Left ventricle myocardium inferior (tissue), 1 donor: ENCODE measurements around the gene IGFL1. TPM values are rescaled to one million over a fixed set of nuclear protein-coding genes. Genes with fewer than 3 reads are reported as not detected.
"Not testable (repeated sequence)": the region's sequence is repeated elsewhere in the genome, so short reads cannot be mapped to it uniquely, and the experiment has no call there.

Experiments used
- DNase-seq: peaks from one replicate; pipeline ENCODE4 v3.0.0-alpha.2; 2020
- H3K27ac ChIP-seq: fragments of 200-600 bp; replicated peaks from 2 replicates; pipeline ENCODE4 v1.8.0; 2021
- H3K27me3 ChIP-seq: fragments of 200-600 bp; 2 replicates; pipeline ENCODE4 v1.8.0; 2021; ENCODE audit warnings: low read depth
- H3K36me3 ChIP-seq: fragments of 200-600 bp; 2 replicates; pipeline ENCODE4 v1.8.0; 2021
- H3K4me1 ChIP-seq: fragments of 200-600 bp; 2 replicates; pipeline ENCODE4 v1.8.0; 2021
- H3K4me3 ChIP-seq: fragments of 200-600 bp; 2 replicates; pipeline ENCODE4 v1.8.0; 2021; ENCODE audit warnings: mild to moderate bottlenecking, moderate library complexity
- H3K9me3 ChIP-seq: fragments of 200-600 bp; replicated peaks from 2 replicates; pipeline ENCODE4 v1.8.0; 2021
- intact Hi-C: fragments of 100-400 bp; cut with micrococcal nuclease; formaldehyde crosslinking; loops from one replicate; pipeline ENCODE4 v1.11.0; 2022
- total RNA-seq: library from RNA; stranded (reverse); fragmentation: NEBNext Ultra II Directional; extraction: Animal tissue kit (Norgen Biotek cat#: 25700); gene quantifications from one replicate; pipeline ENCODE4 v1.2.1, GENCODE V29; 2021
- TF ChIP-seq, protein P1 (sequence below): fragments of 200-600 bp; IDR thresholded peaks from 2 replicates; pipeline ENCODE4 v1.8.0; 2021; ENCODE audit warnings: antibody characterized with exemption, mild to moderate bottlenecking, borderline replicate concordance
- donor health status: DM: no; HTN: yes; CAD: no; lungs with severe emphysema.

The IGFL1 gene
- total RNA-seq, 1 donor from 2014 or later = not detected

DNA sequence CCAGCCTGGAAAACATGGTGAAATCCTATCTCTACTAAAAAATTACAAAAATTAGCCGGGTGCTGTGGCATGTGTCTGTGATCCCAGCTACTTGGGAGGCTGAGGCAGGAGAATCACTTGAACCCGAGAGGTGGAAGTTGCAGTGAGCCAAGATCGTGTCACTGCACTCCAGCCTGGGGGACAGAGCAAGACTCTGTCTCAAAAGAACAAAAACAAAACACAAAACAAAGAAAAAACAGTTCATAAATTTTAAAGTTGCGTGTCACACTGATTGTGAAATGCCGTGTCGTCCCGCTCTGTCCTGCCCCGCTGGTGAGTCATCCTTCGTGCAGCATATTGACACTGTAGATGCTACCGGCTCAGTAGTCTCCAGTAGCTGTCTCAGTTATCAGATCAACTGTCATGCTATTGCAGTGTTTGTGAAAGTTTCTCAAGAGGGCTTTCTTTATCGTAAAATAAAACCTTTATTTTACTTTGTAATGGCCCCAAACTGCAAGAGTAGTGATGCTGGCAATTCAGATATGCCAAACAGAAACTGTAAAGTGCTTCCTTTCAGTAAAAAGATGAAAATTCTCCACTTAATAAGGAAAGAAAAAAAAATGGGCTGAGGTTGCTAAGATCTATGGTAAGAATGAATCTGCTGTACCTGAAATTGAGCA, 36.4 kb upstream of the IGFL1 start:
- Histone ChIP-seq H3K9me3 (no peaks in the 10 kb centered on the region), H3K36me3 (no peaks in the 10 kb centered on the region), H3K4me3 (no peak overlapping the region), H3K27me3 (peaks cover 94% of the 10 kb centered on the region), H3K27ac (no peak overlapping the region), H3K4me1 (no peaks in the 10 kb centered on the region)
- intact Hi-C loops = no loop called here
- TF ChIP-seq, protein P1, sequence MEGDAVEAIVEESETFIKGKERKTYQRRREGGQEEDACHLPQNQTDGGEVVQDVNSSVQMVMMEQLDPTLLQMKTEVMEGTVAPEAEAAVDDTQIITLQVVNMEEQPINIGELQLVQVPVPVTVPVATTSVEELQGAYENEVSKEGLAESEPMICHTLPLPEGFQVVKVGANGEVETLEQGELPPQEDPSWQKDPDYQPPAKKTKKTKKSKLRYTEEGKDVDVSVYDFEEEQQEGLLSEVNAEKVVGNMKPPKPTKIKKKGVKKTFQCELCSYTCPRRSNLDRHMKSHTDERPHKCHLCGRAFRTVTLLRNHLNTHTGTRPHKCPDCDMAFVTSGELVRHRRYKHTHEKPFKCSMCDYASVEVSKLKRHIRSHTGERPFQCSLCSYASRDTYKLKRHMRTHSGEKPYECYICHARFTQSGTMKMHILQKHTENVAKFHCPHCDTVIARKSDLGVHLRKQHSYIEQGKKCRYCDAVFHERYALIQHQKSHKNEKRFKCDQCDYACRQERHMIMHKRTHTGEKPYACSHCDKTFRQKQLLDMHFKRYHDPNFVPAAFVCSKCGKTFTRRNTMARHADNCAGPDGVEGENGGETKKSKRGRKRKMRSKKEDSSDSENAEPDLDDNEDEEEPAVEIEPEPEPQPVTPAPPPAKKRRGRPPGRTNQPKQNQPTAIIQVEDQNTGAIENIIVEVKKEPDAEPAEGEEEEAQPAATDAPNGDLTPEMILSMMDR = no peak
- DNase-seq = no peak

DNA sequence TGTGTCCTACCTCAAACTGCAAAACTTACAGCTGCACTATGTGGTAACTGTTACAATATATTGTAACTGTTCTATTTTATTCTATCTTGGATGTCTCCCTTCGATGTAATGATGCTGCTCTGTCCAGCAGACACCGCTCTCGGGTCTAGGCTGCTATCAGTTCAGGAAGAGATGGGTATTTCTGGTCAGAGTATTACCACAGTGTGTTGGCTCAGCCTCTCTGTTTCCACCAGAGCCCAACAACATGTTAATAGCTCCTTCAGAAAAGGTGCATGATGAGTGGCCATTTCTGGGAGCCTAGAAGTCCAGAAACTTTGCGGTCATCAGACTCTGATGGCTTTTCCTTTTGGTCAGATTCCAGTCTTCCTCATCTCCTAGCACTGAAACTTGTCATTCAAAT, 35.9 kb upstream of the IGFL1 start:
- Histone ChIP-seq H3K4me3 (no peak overlapping the region), H3K9me3 (no peaks in the 10 kb centered on the region), H3K27me3 (peaks cover 89% of the 10 kb centered on the region), H3K36me3 (no peaks in the 10 kb centered on the region), H3K4me1 (no peaks in the 10 kb centered on the region), H3K27ac (no peak overlapping the region)
- intact Hi-C loops = no loop called here
- TF ChIP-seq, protein P1 = no peak
- DNase-seq = no peak

DNA sequence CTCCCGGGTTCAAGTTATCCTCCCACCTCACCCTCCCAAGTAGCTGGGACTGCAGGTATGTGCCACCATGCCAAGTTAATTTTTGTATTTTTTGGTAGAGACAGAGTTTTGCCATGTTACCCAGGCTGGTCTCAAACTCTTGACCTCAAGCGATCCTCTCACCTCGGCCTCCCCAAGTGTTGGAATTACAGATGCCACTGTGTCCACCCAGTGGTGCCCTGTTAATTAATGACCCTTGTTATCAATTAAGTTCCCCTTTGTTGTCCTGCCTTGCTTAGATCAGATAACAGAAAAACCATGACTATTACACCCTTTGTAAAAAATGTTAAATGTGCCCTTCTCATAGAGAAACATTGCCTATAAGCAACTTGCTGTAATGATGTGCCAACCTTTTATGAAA, 34.4 kb upstream of the IGFL1 start:
- no peaks in the 10 kb centered on the region for H3K36me3 ChIP-seq
- intact Hi-C loops = no loop called here

DNA sequence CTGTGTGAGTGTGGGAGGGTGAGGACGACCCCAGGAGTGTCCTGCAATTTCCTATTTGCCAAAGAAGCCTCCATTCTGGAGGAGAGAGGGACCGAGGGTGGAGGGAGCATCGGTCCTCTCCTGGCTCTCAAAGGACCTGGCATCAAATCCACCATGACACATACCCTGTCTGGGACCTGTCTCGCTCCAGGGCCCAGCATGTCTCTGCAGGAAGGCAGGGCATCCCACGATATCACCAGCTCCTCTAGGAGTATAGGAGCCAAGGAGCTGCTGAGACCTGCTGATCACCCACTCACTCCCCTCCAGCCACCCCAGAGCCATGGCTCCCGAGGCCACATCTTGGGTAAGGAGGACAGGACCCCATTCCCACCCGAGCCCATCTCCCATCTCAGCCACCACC, 33.6 kb upstream of the IGFL1 start:
- H3K4me1 ChIP-seq, H3K9me3 ChIP-seq, H3K4me3 ChIP-seq, DNase-seq, intact Hi-C loops, H3K27ac ChIP-seq, H3K36me3 ChIP-seq: not testable (repeated sequence)
- peaks cover 82% of the 10 kb centered on the region for H3K27me3 ChIP-seq

More for the DNA sequence above, 34.4 kb upstream of the IGFL1 start:
- TF ChIP-seq, protein P1 = no peak
- Histone ChIP-seq H3K4me3 (no peak overlapping the region), H3K4me1 (no peaks in the 10 kb centered on the region), H3K9me3 (no peaks in the 10 kb centered on the region), H3K27ac (no peak overlapping the region), H3K27me3 (peaks cover 89% of the 10 kb centered on the region)
- no peak for DNase-seq

DNA sequence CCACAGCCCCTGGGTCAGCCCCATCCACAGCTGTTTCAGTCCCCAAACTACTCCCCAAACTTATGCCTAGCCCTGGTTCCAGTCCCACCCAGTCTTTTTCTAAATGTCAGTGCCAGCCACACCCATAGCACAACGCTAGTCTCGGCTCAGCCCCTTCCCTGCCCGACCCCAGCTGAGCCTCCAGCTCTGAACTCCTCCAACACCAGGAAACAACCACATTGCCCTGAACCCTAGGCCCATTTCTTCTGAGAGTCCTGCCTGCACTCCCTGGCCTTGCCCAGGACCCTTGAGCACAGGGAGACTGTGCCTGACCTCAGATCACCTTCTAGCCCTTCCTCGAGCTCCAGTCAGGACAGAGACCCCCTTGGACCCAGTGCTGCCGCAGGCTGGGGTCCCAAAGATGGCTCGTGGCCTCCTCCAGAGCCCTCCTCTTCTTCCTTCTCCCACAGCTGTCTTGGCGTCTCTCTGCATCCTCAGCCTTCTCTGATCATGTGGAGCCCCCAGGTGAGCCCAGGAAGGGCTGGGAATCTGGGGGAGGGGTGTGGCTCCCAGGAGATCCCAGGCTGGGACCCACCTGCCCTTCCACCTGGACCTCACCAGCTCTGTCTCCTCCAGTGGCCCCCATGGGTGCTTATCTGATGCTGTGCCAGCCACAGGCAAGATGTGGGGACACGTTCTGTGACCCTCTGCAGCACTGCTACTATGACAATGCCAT, 33.0 kb upstream of the IGFL1 start:
- TF ChIP-seq, protein P1 = no peak
- H3K27ac ChIP-seq = no peak overlapping the region
- H3K4me3 ChIP-seq = no peak overlapping the region
- peaks cover 81% of the 10 kb centered on the region for H3K27me3 ChIP-seq
- H3K9me3 ChIP-seq = no peaks in the 10 kb centered on the region
- no peak for DNase-seq
- intact Hi-C loops = no loop called here
- H3K4me1 ChIP-seq = no peaks in the 10 kb centered on the region
- no peaks in the 10 kb centered on the region for H3K36me3 ChIP-seq

DNA sequence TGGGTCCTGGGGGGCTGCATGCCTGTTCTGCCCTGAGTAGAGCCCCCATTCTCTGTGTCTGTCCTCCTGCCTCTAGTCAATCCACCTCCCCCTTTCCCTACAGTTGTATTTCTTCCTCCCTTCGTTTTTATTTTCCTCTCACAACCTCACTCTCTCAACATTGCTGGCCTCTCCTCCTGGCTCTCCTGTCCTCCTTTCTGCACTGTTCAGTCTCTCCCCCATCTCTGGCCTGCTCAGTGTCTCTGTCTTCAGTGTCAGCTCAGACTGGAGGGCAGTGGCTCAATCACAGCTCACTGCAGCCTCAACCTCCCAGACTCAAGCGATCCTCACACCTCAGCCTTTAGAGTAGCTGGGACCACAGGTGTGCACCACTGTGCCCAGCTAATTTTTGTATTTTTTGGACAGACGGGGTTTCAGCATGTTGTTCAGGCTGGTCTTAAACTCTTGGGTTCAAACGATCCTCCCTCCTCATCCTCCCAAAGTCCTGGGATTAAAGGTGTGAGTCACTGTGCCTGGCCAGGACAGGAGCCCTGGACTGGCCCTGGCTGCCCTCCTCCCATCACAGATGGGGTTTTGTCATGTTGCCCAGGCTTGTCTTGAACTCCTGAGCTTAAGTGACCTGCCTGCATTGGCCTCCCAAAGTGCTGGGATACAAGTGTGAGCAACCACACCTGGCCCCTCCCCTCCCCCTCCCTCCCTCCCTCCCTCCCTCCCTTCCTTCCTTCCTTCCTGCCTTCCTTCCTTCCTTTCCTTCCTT, 32.0 kb upstream of the IGFL1 start:
- no peak for DNase-seq
- no peaks in the 10 kb centered on the region for H3K36me3 ChIP-seq
- H3K4me1 ChIP-seq = no peaks in the 10 kb centered on the region
- TF ChIP-seq, protein P1 = no peak
- H3K4me3 ChIP-seq = no peak overlapping the region
- no peak overlapping the region for H3K27ac ChIP-seq
- intact Hi-C loops = no loop called here
- no peaks in the 10 kb centered on the region for H3K9me3 ChIP-seq
- H3K27me3 ChIP-seq = peaks cover 72% of the 10 kb centered on the region
